SK-N-SH (cell line): ENCODE measurements around the gene DNAJC4.

ENCODE experiments used
- EP300 ChIP-seq, 2 experiments: IDR thresholded peaks; 2 replicates each; pipeline versions ENCODE4 v1.4.0 to v1.6.1; 2012; ENCODE audit warnings: borderline replicate concordance in 1 of 2, low read depth in 1 of 2, low read length in 1 of 2
- EZH2phosphoT487 ChIP-seq: fragments of 200-600 bp; sonication (generic); IDR thresholded peaks from 2 replicates; pipeline ENCODE4 v1.6.1; 2017; ENCODE audit warnings: low read depth, mixed run types, mild to moderate bottlenecking, antibody characterized with exemption, moderate library complexity, borderline replicate concordance
- FOXM1 ChIP-seq: IDR thresholded peaks from 2 replicates; pipeline ENCODE4 v1.4.0; 2012; ENCODE audit warnings: low read depth, mild to moderate bottlenecking
- MAX ChIP-seq: IDR thresholded peaks from 2 replicates; pipeline ENCODE4 v1.4.0; 2012; ENCODE audit warnings: low read depth
- MXI1 ChIP-seq: IDR thresholded peaks from 2 replicates; pipeline ENCODE4 v1.6.1; 2012; ENCODE audit warnings: mild to moderate bottlenecking, low read depth, low read length, improper control_type of control experiment
- NFIC ChIP-seq: IDR thresholded peaks from 2 replicates; pipeline ENCODE4 v1.4.0; 2012; ENCODE audit warnings: borderline replicate concordance
- TEAD4 ChIP-seq: IDR thresholded peaks from 2 replicates; pipeline ENCODE4 v1.4.0; 2012; ENCODE audit warnings: mild to moderate bottlenecking, borderline replicate concordance; ENCODE audit not compliant: insufficient read depth
- TF ChIP-seq, protein P1 (sequence below): fragments of 200-600 bp; sonication (generic); IDR thresholded peaks from 2 replicates; pipeline ENCODE4 v1.6.1; 2017; ENCODE audit warnings: antibody characterized with exemption, mild to moderate bottlenecking, moderate library complexity

DNA sequence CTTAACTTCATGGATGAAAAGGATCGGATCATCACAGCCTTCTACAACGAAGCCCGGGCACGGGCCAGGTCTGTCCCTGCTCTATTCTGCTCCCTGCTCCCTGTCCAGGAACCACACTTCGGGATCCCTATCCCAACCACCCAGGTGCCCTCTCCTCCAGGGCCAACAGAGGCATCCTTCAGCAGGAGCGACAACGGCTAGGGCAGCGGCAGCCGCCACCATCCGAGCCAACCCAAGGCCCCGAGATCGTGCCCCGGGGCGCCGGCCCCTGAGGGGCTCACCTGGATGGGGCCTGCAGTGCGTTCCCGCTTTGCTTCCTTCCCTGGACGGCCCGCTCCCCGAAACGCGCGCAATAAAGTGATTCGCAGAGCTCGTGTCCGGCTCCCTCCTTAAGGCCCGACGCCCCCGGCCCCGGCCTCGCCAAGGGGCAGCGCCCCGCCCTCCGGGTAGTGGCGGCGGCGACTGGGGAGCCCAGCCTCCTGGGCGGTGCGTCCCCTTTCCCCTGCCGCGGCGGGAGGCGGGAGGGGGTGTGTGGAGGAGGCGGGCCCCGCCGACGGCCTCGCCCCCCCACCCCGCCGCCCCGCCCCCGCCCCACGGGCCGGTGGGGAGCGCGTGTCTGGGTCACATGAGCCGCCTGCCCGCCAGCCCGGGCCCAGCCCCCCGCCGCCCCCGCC lies 3.7 kb downstream of the DNAJC4 start, which contains the start of gene VEGFB:
- TF ChIP-seq, protein P1, sequence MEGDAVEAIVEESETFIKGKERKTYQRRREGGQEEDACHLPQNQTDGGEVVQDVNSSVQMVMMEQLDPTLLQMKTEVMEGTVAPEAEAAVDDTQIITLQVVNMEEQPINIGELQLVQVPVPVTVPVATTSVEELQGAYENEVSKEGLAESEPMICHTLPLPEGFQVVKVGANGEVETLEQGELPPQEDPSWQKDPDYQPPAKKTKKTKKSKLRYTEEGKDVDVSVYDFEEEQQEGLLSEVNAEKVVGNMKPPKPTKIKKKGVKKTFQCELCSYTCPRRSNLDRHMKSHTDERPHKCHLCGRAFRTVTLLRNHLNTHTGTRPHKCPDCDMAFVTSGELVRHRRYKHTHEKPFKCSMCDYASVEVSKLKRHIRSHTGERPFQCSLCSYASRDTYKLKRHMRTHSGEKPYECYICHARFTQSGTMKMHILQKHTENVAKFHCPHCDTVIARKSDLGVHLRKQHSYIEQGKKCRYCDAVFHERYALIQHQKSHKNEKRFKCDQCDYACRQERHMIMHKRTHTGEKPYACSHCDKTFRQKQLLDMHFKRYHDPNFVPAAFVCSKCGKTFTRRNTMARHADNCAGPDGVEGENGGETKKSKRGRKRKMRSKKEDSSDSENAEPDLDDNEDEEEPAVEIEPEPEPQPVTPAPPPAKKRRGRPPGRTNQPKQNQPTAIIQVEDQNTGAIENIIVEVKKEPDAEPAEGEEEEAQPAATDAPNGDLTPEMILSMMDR: no peak
- TF ChIP-seq NFIC: no peak
- TF ChIP-seq MXI1: no peak
- no peak for TF ChIP-seq MAX
- no peak for TF ChIP-seq EZH2phosphoT487
- no peak for TF ChIP-seq TEAD4
- TF ChIP-seq EP300 (IDR thresholded peaks at IDR 0.05; ENCODE audit: borderline replicate concordance in 1 of 2, low read depth in 1 of 2, low read length in 1 of 2): no peak
- TF ChIP-seq FOXM1: no peak
